Keratinocyte (primary cell): ENCODE data around the gene OR52B2. TPM values are rescaled to one million over a fixed set of nuclear protein-coding genes. Genes with fewer than 3 reads are reported as not detected.

Source experiments
- DNase-seq: peaks from one replicate; pipeline ENCODE4 v3.0.0-alpha.2; 2011; ENCODE audit warnings: low read depth, missing footprints, low spot score
- FAIRE-seq: peaks from 2 replicates; lab custom pipeline; 2011; peaks lifted over from hg19 to GRCh38; lab: Jason Lieb, UNC
- H2AFZ ChIP-seq: 2 replicates; pipeline ENCODE4 v1.6.0; 2012; ENCODE audit warnings: low read length, control low read depth, inconsistent platforms; ENCODE audit not compliant: control insufficient read depth
- H3K27ac ChIP-seq: 2 replicates; pipeline ENCODE4 v1.5.1; 2011; ENCODE audit warnings: low read length; ENCODE audit not compliant: control insufficient read depth, insufficient read depth
- H3K27me3 ChIP-seq: 3 replicates; pipeline ENCODE4 v1.6.0; 2011; ENCODE audit warnings: low read length; ENCODE audit not compliant: control insufficient read depth, insufficient read depth; ENCODE audit errors: extremely low read depth
- H3K36me3 ChIP-seq, 2 experiments: 2 replicates in 1 of 2; 3 replicates in 1 of 2; pipeline ENCODE4 v1.5.1; 2011; ENCODE audit warnings: low read length in 2 of 2, mild to moderate bottlenecking in 1 of 2; ENCODE audit not compliant: control insufficient read depth in 2 of 2, insufficient read depth in 2 of 2; ENCODE audit errors: extremely low read depth in 1 of 2
- H3K4me1 ChIP-seq: 3 replicates; pipeline ENCODE4 v1.5.1; 2011; ENCODE audit warnings: low read length; ENCODE audit not compliant: control insufficient read depth, insufficient read depth; ENCODE audit errors: extremely low read depth
- H3K4me2 ChIP-seq: 3 replicates; pipeline ENCODE4 v1.6.0; 2011; ENCODE audit warnings: low read depth, low read length; ENCODE audit not compliant: control insufficient read depth, insufficient read depth; ENCODE audit errors: extremely low read depth
- H3K4me3 ChIP-seq, 3 experiments: fragments of 200-600 bp in 1 of 3; sonication (generic) in 1 of 3; 2 replicates in 2 of 3; 3 replicates in 1 of 3; pipeline ENCODE4 v1.5.1; 2011 to 2016; ENCODE audit warnings: low read length in 3 of 3, mild to moderate bottlenecking in 3 of 3, control low read depth in 2 of 3, inconsistent platforms in 1 of 3, low read depth in 1 of 3, mixed read lengths in 1 of 3, mixed run types in 1 of 3, moderate library complexity in 1 of 3; ENCODE audit not compliant: control insufficient read depth in 2 of 3, insufficient read depth in 2 of 3; ENCODE audit errors: extremely low read depth in 1 of 3
- H3K79me2 ChIP-seq: 2 replicates; pipeline ENCODE4 v1.6.0; 2012; ENCODE audit warnings: low read length; ENCODE audit not compliant: control insufficient read depth, insufficient read depth
- H3K9ac ChIP-seq: 3 replicates; pipeline ENCODE4 v1.6.0; 2011; ENCODE audit warnings: low read length; ENCODE audit not compliant: control insufficient read depth, insufficient read depth; ENCODE audit errors: extremely low read depth
- H3K9me1 ChIP-seq: 3 replicates; pipeline ENCODE4 v1.6.0; 2011; ENCODE audit warnings: low read length; ENCODE audit not compliant: control insufficient read depth, insufficient read depth; ENCODE audit errors: extremely low read depth
- H3K9me3 ChIP-seq: 2 replicates; pipeline ENCODE4 v1.5.1; 2012; ENCODE audit warnings: low read depth, low read length; ENCODE audit not compliant: control insufficient read depth
- H4K20me1 ChIP-seq: 3 replicates; pipeline ENCODE4 v1.6.0; 2011; ENCODE audit warnings: low read length; ENCODE audit not compliant: control insufficient read depth, insufficient read depth; ENCODE audit errors: extremely low read depth
- CTCF ChIP-seq, 3 experiments: IDR thresholded peaks in 1 of 3; conservative IDR thresholded peaks in 1 of 3; optimal IDR thresholded peaks in 1 of 3; 2 replicates in 2 of 3; 3 replicates in 1 of 3; pipeline versions ENCODE3 to v1.5.1; 2011; ENCODE audit warnings: low read length in 3 of 3, mild to moderate bottlenecking in 3 of 3, moderate library complexity in 2 of 3, control low read depth in 1 of 3, inconsistent platforms in 1 of 3; ENCODE audit not compliant: insufficient read depth in 2 of 3; ENCODE audit errors: extremely low read depth in 1 of 3
- EZH2 ChIP-seq: IDR thresholded peaks from one replicate; pipeline ENCODE4 v1.6.1; 2012; ENCODE audit warnings: inconsistent platforms, mild to moderate bottlenecking, low read length, moderate library complexity
- dilution Hi-C: fragments of 300-500 bp; cut with MboI; formaldehyde crosslinking; loops from one replicate; pipeline ENCODE4 v1.7.0; 2020; ENCODE audit warnings: low sequenced_read_pairs; ENCODE audit not compliant: extremely low pct_ligation_motif_present
- polyA plus RNA-seq, 5 experiments: library from polyadenylated mRNA; depleted of rRNA in 3 of 5; stranded (reverse) in 3 of 5; stranded (forward) in 1 of 5; unstranded in 1 of 5; fragments of >200 nt; gene quantifications; 1 replicate in 1 of 5; 2 replicates in 3 of 5; 3 replicates in 1 of 5; pipeline versions ENCODE4 v1.2.1 to v1.2.3, GENCODE V29; 2011 to 2012; ENCODE audit warnings: missing spikeins in 2 of 5, low read depth in 1 of 5, low replicate concordance in 1 of 5

The OR52B2 gene
- polyA plus RNA-seq, 1 donor (not counting 4 experiments of a cell fraction or from before 2014, with no cell fraction given): not detected

GRCh38 chr11:6191742-6192141 lies 21.6 kb upstream of the OR52B2 start:
- Histone ChIP-seq H4K20me1 (no peaks in the 10 kb centered on the region), H3K79me2 (no peaks in the 10 kb centered on the region), H3K4me1 (no peaks in the 10 kb centered on the region), H2AFZ (no peak overlapping the region), H3K9me3 (no peaks in the 10 kb centered on the region), H3K9me1 (no peaks in the 10 kb centered on the region), H3K36me3 (no peaks in the 10 kb centered on the region), H3K4me2 (no peak overlapping the region), H3K27me3 (no peaks in the 10 kb centered on the region), H3K4me3 (no peak overlapping the region), H3K27ac (no peak overlapping the region), H3K9ac (no peak overlapping the region)
- dilution Hi-C loops: no loop called here
- TF ChIP-seq EZH2: no peak
- no peak for TF ChIP-seq CTCF (optimal IDR thresholded peaks at IDR 0.05 in 1 of 3, IDR thresholded peaks at IDR 0.05 in 1 of 3, conservative IDR thresholded peaks at IDR 0.05 in 1 of 3; ENCODE audit: extremely low read depth in 1 of 3, insufficient read depth in 2 of 3, low read length in 3 of 3)
- DNase-seq (no peak), FAIRE-seq (no peak)

GRCh38 chr11:6175440-6175839 lies 5.3 kb upstream of the OR52B2 start:
- no peak overlapping the region for H3K4me2 ChIP-seq
- FAIRE-seq (no peak), DNase-seq (no peak)
- H3K4me3 ChIP-seq: no peak overlapping the region
- TF ChIP-seq CTCF (optimal IDR thresholded peaks at IDR 0.05 in 1 of 3, IDR thresholded peaks at IDR 0.05 in 1 of 3, conservative IDR thresholded peaks at IDR 0.05 in 1 of 3; ENCODE audit: extremely low read depth in 1 of 3, insufficient read depth in 2 of 3, low read length in 3 of 3) (no peak), EZH2 (no peak)
- no peak overlapping the region for H3K9ac ChIP-seq
- H3K9me3 ChIP-seq: no peaks in the 10 kb centered on the region
- no peak overlapping the region for H2AFZ ChIP-seq
- no peaks in the 10 kb centered on the region for H3K79me2 ChIP-seq
- dilution Hi-C loops: no loop called here
- H3K36me3 ChIP-seq: no peaks in the 10 kb centered on the region
- H3K27ac ChIP-seq: no peak overlapping the region
- H3K27me3 ChIP-seq: no peaks in the 10 kb centered on the region
- no peaks in the 10 kb centered on the region for H4K20me1 ChIP-seq
- no peaks in the 10 kb centered on the region for H3K4me1 ChIP-seq
- no peaks in the 10 kb centered on the region for H3K9me1 ChIP-seq
